GM18868 (cell line): ENCODE results near the gene ACKR3.

Experiments used
- ATAC-seq: cut with Tn5 transposase; IDR thresholded peaks from one replicate; pipeline ENCODE4 v1.9.1; 2021; ENCODE audit warnings: mild to moderate bottlenecking, moderate library complexity; ENCODE audit not compliant: unreplicated experiment

Gene ACKR3

GRCh38 chr2:236548179-236548921 is 21.3 kb upstream of the ACKR3 start:
- ATAC-seq: no peak

GRCh38 chr2:236549165-236549564 is 20.5 kb upstream of the ACKR3 start:
- no peak for ATAC-seq

DNA sequence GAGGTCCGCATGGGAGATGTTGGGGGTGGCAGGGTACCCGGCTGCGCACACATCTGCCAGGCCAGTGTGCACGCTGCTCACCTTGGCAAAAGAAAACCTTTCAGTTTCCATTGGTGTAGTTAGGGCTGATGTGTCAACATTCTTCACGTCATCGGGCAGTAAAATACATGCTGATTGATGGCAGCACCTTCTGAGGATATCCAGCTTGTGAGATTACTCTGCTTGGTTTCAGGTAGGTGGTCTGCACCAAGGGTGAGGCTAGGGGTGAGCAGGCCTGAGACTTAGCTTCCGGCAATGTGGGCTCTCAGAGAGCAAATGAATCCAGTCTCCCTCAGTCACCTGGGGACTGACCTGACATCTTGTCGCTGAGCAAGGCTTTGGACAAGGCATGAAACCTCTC is 19.3 kb upstream of the ACKR3 start:
- ATAC-seq: no peak

- peak; percentile 52 for ATAC-seq
Measured at GRCh38 chr2:236550701-236551465, 18.7 kb upstream of the ACKR3 start.

GRCh38 chr2:236551471-236552211 is 18.0 kb upstream of the ACKR3 start:
- no peak for ATAC-seq

- ATAC-seq: no peak
Measured at GRCh38 chr2:236552212-236552542, 17.4 kb upstream of the ACKR3 start.

GRCh38 chr2:236552581-236553363 is 16.9 kb upstream of the ACKR3 start:
- ATAC-seq: no peak

- ATAC-seq: no peak
Measured at GRCh38 chr2:236553522-236553921, 16.1 kb upstream of the ACKR3 start.

DNA sequence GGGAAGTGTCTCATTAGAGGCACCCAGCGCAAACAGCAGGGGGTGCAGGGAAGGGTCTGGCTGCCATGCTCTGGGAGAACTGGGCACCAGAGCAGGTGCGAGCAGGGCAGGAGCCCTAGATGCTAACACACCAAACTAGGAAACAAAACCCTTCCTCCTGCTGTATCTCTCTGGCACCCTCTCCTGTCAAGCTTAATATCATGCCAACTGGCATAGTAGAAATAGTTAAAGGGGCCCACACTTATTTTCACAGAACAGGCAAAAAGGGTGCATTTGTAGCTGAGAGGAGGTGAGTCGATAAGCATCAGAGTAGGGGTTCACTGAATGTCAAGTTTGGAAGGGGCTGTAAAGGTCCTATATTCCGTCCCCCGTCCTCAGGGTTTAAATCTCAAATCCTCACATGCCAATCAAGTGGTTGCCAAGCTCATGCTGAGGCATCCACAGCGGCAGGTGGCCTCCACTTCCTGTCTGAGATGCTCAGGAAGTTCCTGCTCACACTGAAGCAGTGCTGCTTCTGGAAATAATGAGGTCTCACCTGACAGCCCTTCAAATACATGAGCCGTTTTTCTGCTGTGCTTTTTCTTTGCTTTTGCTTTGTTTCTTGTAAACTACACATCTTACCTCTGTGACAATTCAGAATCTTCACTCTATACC is 14.9 kb upstream of the ACKR3 start:
- no peak for ATAC-seq

- ATAC-seq: no peak
Measured at GRCh38 chr2:236555481-236555880, 14.1 kb upstream of the ACKR3 start.

DNA sequence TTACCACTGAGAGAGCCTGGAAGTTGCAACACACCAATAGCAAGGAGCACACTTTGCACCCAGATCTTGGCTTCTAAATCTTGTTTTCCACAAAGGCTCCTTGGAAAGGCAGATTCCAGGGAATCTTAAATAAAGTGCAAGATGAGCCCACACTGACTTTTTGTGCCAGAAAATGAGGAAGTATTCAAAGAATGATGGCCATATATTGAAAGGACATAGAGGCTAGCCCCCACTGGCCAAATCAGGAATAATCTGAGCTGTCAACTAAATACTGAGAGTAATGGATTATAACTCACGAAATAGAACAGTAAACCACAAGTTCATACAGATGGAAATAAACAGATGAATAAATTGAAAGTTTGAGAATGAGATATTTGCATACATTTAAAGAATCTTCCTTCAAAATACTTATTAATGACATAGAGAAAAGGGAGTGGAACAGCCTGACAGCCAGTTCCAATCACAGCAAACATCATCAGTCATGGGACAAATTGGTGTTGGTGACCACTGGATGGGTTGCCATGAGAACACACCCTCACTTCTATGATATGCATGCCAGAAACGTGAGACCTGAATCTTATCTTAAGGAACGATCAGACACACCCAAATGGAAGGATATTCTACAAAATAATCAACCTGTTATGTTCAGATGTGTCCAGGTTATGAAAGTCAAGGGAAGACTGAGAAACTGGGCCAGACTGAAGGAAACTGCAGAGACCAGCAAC is 12.2 kb upstream of the ACKR3 start:
- ATAC-seq: no peak

GRCh38 chr2:236558036-236558435 is 11.6 kb upstream of the ACKR3 start:
- ATAC-seq: no peak

GRCh38 chr2:236558993-236559978 is 10.3 kb upstream of the ACKR3 start:
- peak; percentile 70 for ATAC-seq

- no peak for ATAC-seq
Measured at GRCh38 chr2:236561874-236562273, 7.8 kb upstream of the ACKR3 start.

GRCh38 chr2:236562434-236562833 is 7.2 kb upstream of the ACKR3 start:
- no peak for ATAC-seq

GRCh38 chr2:236563953-236564352 is 5.7 kb upstream of the ACKR3 start:
- no peak for ATAC-seq

- no peak for ATAC-seq
Measured at GRCh38 chr2:236565212-236565611, 4.4 kb upstream of the ACKR3 start.

- no peak for ATAC-seq
Measured at GRCh38 chr2:236565879-236566402, 3.7 kb upstream of the ACKR3 start.
